ENCODE data around the gene WDR6.
A peak's percentile ranks its signal among the peaks of the same experiment; 100 is the strongest.

The WDR6 gene

DNA sequence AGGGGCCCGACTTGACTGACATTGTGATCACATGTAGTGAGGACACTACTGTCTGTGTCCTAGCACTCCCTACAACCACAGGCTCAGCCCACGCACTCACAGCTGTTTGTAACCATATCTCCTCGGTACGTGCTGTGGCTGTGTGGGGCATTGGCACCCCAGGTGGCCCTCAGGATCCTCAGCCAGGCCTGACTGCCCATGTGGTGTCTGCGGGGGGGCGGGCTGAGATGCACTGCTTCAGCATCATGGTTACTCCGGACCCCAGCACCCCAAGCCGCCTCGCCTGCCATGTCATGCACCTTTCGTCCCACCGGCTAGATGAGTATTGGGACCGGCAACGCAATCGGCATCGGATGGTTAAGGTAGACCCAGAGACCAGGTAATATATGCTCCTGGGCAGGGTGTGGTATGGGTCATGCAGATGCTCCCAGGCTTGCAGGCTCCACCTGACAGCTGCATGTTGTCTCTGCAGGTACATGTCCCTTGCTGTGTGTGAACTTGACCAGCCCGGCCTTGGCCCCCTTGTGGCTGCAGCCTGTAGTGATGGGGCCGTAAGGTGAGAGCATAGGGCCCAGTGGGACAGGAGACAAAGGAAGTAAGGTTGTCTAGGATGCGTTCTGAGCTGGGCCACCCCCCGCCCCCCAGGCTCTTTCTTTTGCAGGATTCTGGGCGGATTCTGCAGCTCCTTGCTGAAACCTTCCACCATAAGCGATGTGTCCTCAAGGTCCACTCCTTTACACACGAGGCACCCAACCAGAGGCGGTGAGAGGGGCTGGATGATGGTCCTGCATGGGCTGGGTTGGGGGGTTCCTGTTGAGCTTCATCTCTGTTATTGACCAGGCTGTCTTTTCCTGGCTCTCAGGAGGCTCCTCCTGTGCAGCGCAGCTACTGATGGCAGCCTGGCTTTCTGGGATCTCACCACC, 6.8 kb downstream of the WDR6 start:
- peak; percentile 46 for DNase-seq (ENCODE audit: low read depth)

DNA sequence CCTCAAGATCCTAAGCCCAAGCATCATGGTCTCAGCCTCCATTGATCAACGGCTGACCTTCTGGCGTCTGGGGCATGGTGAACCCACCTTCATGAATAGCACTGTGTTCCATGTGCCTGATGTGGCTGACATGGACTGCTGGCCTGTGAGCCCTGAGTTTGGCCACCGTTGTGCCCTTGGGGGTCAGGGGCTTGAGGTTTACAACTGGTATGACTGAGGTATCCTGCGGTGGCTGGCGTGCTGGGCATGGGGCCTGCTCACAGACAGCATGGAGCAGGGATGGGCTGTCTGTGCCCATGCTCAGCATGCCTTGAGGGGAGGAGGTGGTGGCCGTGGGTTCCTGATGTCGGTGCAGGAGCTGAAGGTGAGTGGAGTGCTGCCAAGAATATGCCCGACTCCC, 7.9 kb downstream of the WDR6 start:
- no peak for DNase-seq (ENCODE audit: low read depth)

- DNase-seq (ENCODE audit: low read depth), result no peak
Observed at GRCh38 chr3:49015765-49016164, 8.6 kb downstream of the WDR6 start.

- DNase-seq (ENCODE audit: low read depth), result no peak
Observed at GRCh38 chr3:49016414-49017228, 9.4 kb downstream of the WDR6 start.

GRCh38 chr3:49017229-49017970, 10.2 kb downstream of the WDR6 start:
- DNase-seq (ENCODE audit: low read depth), result no peak

GRCh38 chr3:49017971-49018706, 10.9 kb downstream of the WDR6 start, which contains the start of gene DALRD3:
Gene DALRD3, minus strand, starts transcription at chr3:49018580. Its CDS starts 16 bp downstream, at chr3:49018564.
- peak; percentile 62 for DNase-seq (ENCODE audit: low read depth)

DNA sequence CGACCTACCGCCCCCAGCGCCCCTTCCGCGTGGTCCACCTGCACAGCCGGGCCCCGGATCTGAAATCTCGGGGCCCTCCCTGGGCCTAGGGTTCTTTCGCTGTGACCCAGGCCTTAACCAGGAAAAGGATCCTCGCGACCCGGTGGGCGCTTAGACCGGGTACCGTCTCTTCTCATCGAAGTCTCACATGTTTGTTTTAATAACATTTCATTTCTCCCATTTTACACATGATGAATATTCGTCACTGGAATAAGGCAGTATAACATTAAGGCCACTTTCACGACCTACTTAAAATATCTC, 11.5 kb downstream of the WDR6 start:
- DNase-seq (ENCODE audit: low read depth), result no peak

DNA sequence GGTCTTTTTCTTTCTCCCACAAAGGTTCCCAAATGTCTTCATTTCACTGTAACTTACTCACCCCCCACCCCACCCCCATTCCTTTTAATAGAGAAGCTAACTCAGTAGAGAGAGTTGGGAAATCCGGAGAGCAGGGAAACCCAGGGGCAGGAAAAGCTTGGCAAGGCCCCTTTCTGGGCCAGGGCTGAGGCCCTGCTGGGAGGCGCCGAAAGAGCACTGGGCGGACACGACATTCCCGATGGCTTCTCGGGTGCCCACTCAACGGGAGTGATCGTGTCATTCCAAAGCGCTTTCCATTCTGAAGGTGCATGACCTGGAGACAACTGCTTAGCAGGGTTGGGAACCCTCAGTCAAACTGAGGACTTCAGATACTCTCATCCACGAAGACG, 12.7 kb downstream of the WDR6 start:
- no peak for DNase-seq (ENCODE audit: low read depth)

- no peak for DNase-seq (ENCODE audit: low read depth)
Observed at GRCh38 chr3:49020330-49021212, 13.4 kb downstream of the WDR6 start.

GRCh38 chr3:49021213-49021812, 14.1 kb downstream of the WDR6 start:
- peak; percentile 99 for DNase-seq (ENCODE audit: low read depth)

GRCh38 chr3:49021813-49022687, 14.9 kb downstream of the WDR6 start, which contains the start of gene NDUFAF3:
Gene NDUFAF3, plus strand, starts transcription at chr3:49022121. Its CDS starts 24 bp downstream, at chr3:49022145.
- peak; percentile 94 for DNase-seq (ENCODE audit: low read depth)

DNA sequence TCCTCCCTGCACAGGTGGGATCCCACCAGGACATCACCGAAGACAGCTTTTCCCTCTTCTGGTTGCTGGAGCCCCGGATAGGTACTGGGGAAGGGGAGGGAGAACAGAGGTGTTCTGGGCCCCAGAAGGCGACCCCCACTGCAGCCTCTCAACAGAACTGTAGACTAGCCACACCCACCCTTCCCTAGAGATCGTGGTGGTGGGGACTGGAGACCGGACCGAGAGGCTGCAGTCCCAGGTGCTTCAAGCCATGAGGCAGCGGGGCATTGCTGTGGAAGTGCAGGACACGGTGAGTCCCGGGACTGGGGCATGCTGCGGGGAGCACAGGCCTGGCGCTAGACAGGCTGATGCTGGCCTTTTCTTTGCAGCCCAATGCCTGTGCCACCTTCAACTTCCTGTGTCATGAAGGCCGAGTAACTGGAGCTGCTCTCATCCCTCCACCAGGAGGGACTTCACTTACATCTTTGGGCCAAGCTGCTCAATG, 15.5 kb downstream of the WDR6 start:
- DNase-seq (ENCODE audit: low read depth), result no peak

DNA sequence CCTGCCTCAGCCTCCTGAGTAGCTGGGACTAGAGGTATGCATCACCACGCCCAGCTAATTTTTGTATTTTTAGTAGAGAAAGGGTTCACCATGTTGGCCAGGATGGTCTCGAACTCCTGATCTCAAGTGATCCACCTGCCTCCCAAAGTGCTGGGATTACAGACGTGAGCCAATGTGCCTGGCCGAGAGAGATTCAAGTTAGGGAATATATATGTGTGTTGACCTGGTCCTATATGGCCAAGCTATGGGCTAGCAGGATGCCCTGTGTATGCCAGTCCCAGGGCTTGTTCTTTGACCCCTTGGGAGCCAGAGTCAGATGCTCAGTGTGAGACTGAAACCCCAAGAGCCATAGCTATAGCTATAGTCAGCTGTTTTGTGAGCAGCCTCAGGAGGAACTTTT, 16.6 kb downstream of the WDR6 start:
- no peak for DNase-seq (ENCODE audit: low read depth)

DNA sequence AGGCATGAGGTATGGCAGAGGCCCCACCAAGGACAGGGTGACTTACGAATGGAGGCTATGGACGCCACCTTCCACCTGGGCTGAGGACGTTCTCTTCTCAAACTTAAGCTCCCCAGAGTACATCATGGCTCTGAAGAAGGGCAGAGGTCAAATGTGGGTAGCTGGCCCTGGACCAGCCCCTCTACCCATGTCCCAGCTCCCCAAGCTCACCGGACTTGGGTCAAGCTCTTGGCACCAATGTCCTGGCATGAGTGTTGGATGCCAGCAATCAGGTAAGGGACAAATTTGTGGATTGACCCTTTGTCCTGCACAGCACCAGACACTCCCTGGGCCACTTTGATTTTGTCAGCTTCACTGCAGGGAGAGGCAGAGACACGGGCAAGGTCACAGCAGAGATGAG, 17.3 kb downstream of the WDR6 start:
- DNase-seq (ENCODE audit: low read depth), result no peak

DNA sequence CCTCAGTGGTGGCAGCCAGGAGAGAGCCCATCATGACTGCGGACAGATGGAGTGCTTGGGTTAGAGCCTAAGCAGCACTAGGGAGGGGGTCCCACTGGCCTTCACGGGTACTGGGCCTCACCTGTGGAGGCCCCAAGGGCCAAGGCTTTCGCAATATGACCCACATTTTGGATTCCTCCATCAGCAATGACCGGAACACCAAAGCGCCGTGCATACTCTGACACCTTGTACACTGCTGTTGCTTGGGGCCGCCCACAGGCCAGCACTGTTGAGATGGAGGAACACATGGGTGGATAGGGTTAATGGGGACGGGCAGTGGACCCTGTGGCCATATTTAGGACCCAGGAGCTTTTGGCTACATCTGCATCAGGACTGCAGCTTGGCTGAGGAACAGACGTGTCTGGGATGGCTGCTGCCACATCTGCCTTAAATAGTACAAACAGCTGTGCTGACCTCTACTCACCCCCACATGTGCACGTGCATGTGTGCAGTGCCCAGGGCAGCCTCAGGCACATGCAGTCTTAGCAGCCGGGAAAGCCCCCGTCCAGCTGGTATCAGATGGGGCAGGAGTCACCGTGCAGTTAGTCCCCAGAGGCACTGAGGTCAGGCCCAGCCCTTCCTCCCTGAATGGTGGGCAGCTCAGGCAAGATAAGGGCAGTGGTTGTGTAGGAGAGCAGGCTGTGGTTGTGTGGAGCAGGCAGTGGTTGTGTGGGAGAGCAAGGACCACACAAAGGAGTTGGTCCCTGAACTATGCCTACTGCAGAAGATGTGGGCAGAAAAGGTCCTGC, 18.0 kb downstream of the WDR6 start:
- DNase-seq (ENCODE audit: low read depth), result no peak

- no peak for DNase-seq (ENCODE audit: low read depth)
Observed at GRCh38 chr3:49025793-49026520, 18.8 kb downstream of the WDR6 start.

GRCh38 chr3:49026536-49026935, 19.3 kb downstream of the WDR6 start:
- DNase-seq (ENCODE audit: low read depth), result no peak

GRCh38 chr3:49027634-49028033, 20.4 kb downstream of the WDR6 start:
- DNase-seq (ENCODE audit: low read depth), result no peak
